H1 (cell line): Measurements from ENCODE around the gene BORCS6. TPM values are rescaled to one million over a fixed set of nuclear protein-coding genes. Genes with fewer than 3 reads are reported as not detected.

Experiments
- CTCF ChIA-PET: fragments of 300-600 bp; sonication (Branson Sonifier 250); formaldehyde crosslinking; loops from one replicate; lab custom pipeline; 2021; ENCODE audit not compliant: partially characterized antibody; lab: Charles Lee
- POLR2A ChIA-PET: fragments of 300-600 bp; sonication (Branson Sonifier 250); formaldehyde crosslinking; loops from one replicate; lab custom pipeline; 2021; ENCODE audit warnings: inconsistent platforms; ENCODE audit not compliant: partially characterized antibody; lab: Charles Lee
- DNase-seq, 2 experiments: peaks; one replicate each; pipeline versions ENCODE4 v3.0.0 to v3.0.0-alpha.2; 2010 to 2022; ENCODE audit warnings: low spot score in 2 of 2, low read depth in 1 of 2, mixed read lengths in 1 of 2
- FAIRE-seq: peaks from 2 replicates; lab custom pipeline; 2011; peaks lifted over from hg19 to GRCh38; lab: Jason Lieb, UNC
- H2AFZ ChIP-seq: 2 replicates; pipeline ENCODE4 v1.8.1; 2012; ENCODE audit warnings: low read length, inconsistent platforms
- H2AK5ac ChIP-seq: 2 replicates; pipeline ENCODE4 v1.6.1; 2013; ENCODE audit warnings: low read depth, low read length
- H2BK120ac ChIP-seq: replicated peaks from 2 replicates; pipeline ENCODE3; 2013; ENCODE audit warnings: low read depth, low read length, inconsistent platforms
- H2BK12ac ChIP-seq: 2 replicates; pipeline ENCODE4 v1.6.1; 2013; ENCODE audit warnings: low read depth, low read length
- H2BK15ac ChIP-seq: 2 replicates; pipeline ENCODE4 v1.6.1; 2013; ENCODE audit warnings: low read length
- H2BK20ac ChIP-seq: 2 replicates; pipeline ENCODE4 v1.6.1; 2013; ENCODE audit warnings: low read length
- H2BK5ac ChIP-seq: 2 replicates; pipeline ENCODE4 v1.6.1; 2013; ENCODE audit warnings: low read depth, low read length
- H3K14ac ChIP-seq: 2 replicates; pipeline ENCODE4 v1.6.1; 2013; ENCODE audit warnings: inconsistent platforms; ENCODE audit not compliant: insufficient read length
- H3K18ac ChIP-seq: 2 replicates; pipeline ENCODE4 v1.6.1; 2013; ENCODE audit warnings: low read length; ENCODE audit errors: extremely low read depth
- H3K23ac ChIP-seq: 2 replicates; pipeline ENCODE4 v1.6.1; 2013; ENCODE audit warnings: inconsistent platforms; ENCODE audit not compliant: insufficient read length
- H3K23me2 ChIP-seq: 2 replicates; pipeline ENCODE4 v1.6.1; 2013; ENCODE audit warnings: low read depth, low read length
- H3K27ac ChIP-seq: 2 replicates; pipeline ENCODE4 v1.6.1; 2011; ENCODE audit warnings: low read depth, low read length, inconsistent platforms
- H3K27me3 ChIP-seq, 4 experiments: replicated peaks in 1 of 4; 1 replicate in 1 of 4; 2 replicates in 3 of 4; pipeline versions ENCODE4 v1.6.1 to v1.8.1; 2011 to 2013; ENCODE audit warnings: low read length in 3 of 4, mild to moderate bottlenecking in 3 of 4, inconsistent platforms in 2 of 4, mixed read lengths in 2 of 4, moderate library complexity in 1 of 4; ENCODE audit not compliant: control insufficient read depth in 3 of 4, insufficient read depth in 3 of 4; ENCODE audit errors: extremely low read depth in 1 of 4
- H3K36me3 ChIP-seq, 4 experiments: 2 replicates each; pipeline versions ENCODE4 v1.6.1 to v1.8.1; 2011 to 2013; ENCODE audit warnings: mild to moderate bottlenecking in 4 of 4, low read length in 3 of 4, moderate library complexity in 2 of 4, control low read depth in 1 of 4, inconsistent platforms in 1 of 4; ENCODE audit not compliant: insufficient read depth in 4 of 4, control insufficient read depth in 2 of 4
- H3K4ac ChIP-seq: replicated peaks from 2 replicates; pipeline ENCODE3; 2013; ENCODE audit warnings: low read length, low read depth, mixed read lengths, inconsistent platforms; ENCODE audit not compliant: insufficient read length
- H3K4me1 ChIP-seq, 4 experiments: replicated peaks in 1 of 4; 1 replicate in 1 of 4; 2 replicates in 3 of 4; pipeline versions ENCODE4 v1.6.1 to v1.8.1; 2011 to 2013; ENCODE audit warnings: low read length in 3 of 4, inconsistent platforms in 2 of 4, mixed read lengths in 1 of 4; ENCODE audit not compliant: insufficient read depth in 4 of 4, control insufficient read depth in 3 of 4
- H3K4me2 ChIP-seq, 2 experiments: 2 replicates each; pipeline versions ENCODE4 v1.6.1 to v1.8.1; 2011 to 2013; ENCODE audit warnings: low read depth in 2 of 2, low read length in 2 of 2, control low read depth in 1 of 2, inconsistent platforms in 1 of 2, mild to moderate bottlenecking in 1 of 2; ENCODE audit not compliant: insufficient read depth in 1 of 2
- H3K4me3 ChIP-seq, 4 experiments: fragments of 200-600, 300-600 bp in 1 of 4; sonication (generic), shearing (Covaris generic), sonication (Bioruptor Twin) in 1 of 4; 2 replicates each; pipeline versions ENCODE4 v1.5.1 to v1.8.1; 2011 to 2016; ENCODE audit warnings: low read length in 4 of 4, low read depth in 3 of 4, control low read depth in 2 of 4, inconsistent platforms in 2 of 4, mild to moderate bottlenecking in 2 of 4, mixed read lengths in 1 of 4, moderate library complexity in 1 of 4; ENCODE audit not compliant: insufficient read depth in 2 of 4; ENCODE audit errors: extremely low read depth in 1 of 4
- H3K56ac ChIP-seq: replicated peaks from 2 replicates; pipeline ENCODE3; 2013; ENCODE audit warnings: low read depth, mild to moderate bottlenecking, mixed read lengths, low read length, inconsistent platforms; ENCODE audit not compliant: insufficient read length
- H3K79me1 ChIP-seq: 2 replicates; pipeline ENCODE4 v1.6.1; 2013; ENCODE audit warnings: low read depth, low read length, control low read depth
- H3K79me2 ChIP-seq, 2 experiments: 2 replicates each; pipeline versions ENCODE4 v1.6.1 to v1.8.1; 2012 to 2013; ENCODE audit warnings: low read length in 2 of 2, mild to moderate bottlenecking in 2 of 2, inconsistent platforms in 1 of 2; ENCODE audit not compliant: insufficient read depth in 2 of 2, control insufficient read depth in 1 of 2
- H3K9ac ChIP-seq, 4 experiments: replicated peaks in 1 of 4; 1 replicate in 1 of 4; 2 replicates in 3 of 4; pipeline versions ENCODE4 v1.6.1 to v1.8.1; 2011 to 2013; ENCODE audit warnings: low read depth in 3 of 4, low read length in 3 of 4, control low read depth in 2 of 4, mild to moderate bottlenecking in 2 of 4, moderate library complexity in 2 of 4, inconsistent platforms in 1 of 4; ENCODE audit errors: extremely low read depth in 1 of 4
- H3K9me3 ChIP-seq, 2 experiments: 2 replicates each; pipeline versions ENCODE4 v1.6.1 to v1.8.1; 2012 to 2013; ENCODE audit warnings: mild to moderate bottlenecking in 2 of 2, moderate library complexity in 2 of 2, control low read depth in 1 of 2, inconsistent platforms in 1 of 2, low read depth in 1 of 2, low read length in 1 of 2, mixed read lengths in 1 of 2; ENCODE audit not compliant: insufficient read depth in 2 of 2
- H4K20me1 ChIP-seq, 2 experiments: replicated peaks in 1 of 2; 2 replicates each; pipeline versions ENCODE3 to v1.8.1; 2011 to 2013; ENCODE audit warnings: inconsistent platforms in 2 of 2, low read length in 2 of 2, mild to moderate bottlenecking in 1 of 2; ENCODE audit not compliant: insufficient read depth in 2 of 2, control insufficient read depth in 1 of 2
- H4K5ac ChIP-seq: 2 replicates; pipeline ENCODE4 v1.6.1; 2013; ENCODE audit warnings: low read length, low read depth, mixed read lengths, inconsistent platforms; ENCODE audit not compliant: insufficient read length
- H4K8ac ChIP-seq: 2 replicates; pipeline ENCODE4 v1.8.0; 2013; ENCODE audit warnings: mild to moderate bottlenecking, moderate library complexity, low read length, inconsistent platforms; ENCODE audit not compliant: insufficient read depth; ENCODE audit errors: extremely low read depth
- H4K91ac ChIP-seq: replicated peaks from 2 replicates; pipeline ENCODE3; 2013; ENCODE audit warnings: low read length, mixed read lengths, inconsistent platforms; ENCODE audit not compliant: insufficient read length
- BCL11A ChIP-seq, 2 experiments: IDR thresholded peaks; one replicate each; pipeline ENCODE4 v1.6.1; 2011; ENCODE audit warnings: low read depth in 2 of 2, low read length in 2 of 2, mild to moderate bottlenecking in 2 of 2
- CBX5 ChIP-seq: fragments of 300-800, 300-1000 bp; sonication (generic); IDR thresholded peaks from 2 replicates; pipeline ENCODE4 v1.7.1; 2016; ENCODE audit warnings: antibody characterized with exemption, low read length, low read depth
- GTF2F1 ChIP-seq: IDR thresholded peaks from 2 replicates; pipeline ENCODE4 v1.6.1; 2012; ENCODE audit warnings: low read depth, low read length, improper control_type of control experiment, borderline replicate concordance
- KDM4A ChIP-seq: IDR thresholded peaks from one replicate; pipeline ENCODE4 v1.7.1; 2012; ENCODE audit warnings: low read depth, mild to moderate bottlenecking, moderate library complexity, low read length, inconsistent platforms; ENCODE audit not compliant: severe bottlenecking
- MAFK ChIP-seq: IDR thresholded peaks from 2 replicates; pipeline ENCODE4 v1.6.1; 2012; ENCODE audit warnings: low read depth, mild to moderate bottlenecking, improper control_type of control experiment, low read length
- POLR2AphosphoS5 ChIP-seq: IDR thresholded peaks from 2 replicates; pipeline ENCODE4 v1.6.1; 2011; ENCODE audit warnings: low read depth, low read length
- RBBP5 ChIP-seq: IDR thresholded peaks from 2 replicates; pipeline ENCODE4 v1.7.1; 2012; ENCODE audit warnings: low read depth, mild to moderate bottlenecking, inconsistent platforms, low read length, moderate library complexity, borderline replicate concordance
- RNF2 ChIP-seq: fragments of 200-900, 300-1000 bp; sonication (generic); IDR thresholded peaks from 2 replicates; pipeline ENCODE4 v1.7.1; 2016; ENCODE audit warnings: borderline replicate concordance, low read depth, mild to moderate bottlenecking, antibody characterized with exemption, low read length; ENCODE audit not compliant: poor library complexity, severe bottlenecking; ENCODE audit errors: missing control alignments
- TBP ChIP-seq: IDR thresholded peaks from 2 replicates; pipeline ENCODE4 v1.6.1; 2011; ENCODE audit warnings: low read depth, low read length, improper control_type of control experiment
- TCF12 ChIP-seq: IDR thresholded peaks from 2 replicates; pipeline ENCODE4 v1.6.1; 2011; ENCODE audit warnings: low read depth, mild to moderate bottlenecking, low read length
- USF2 ChIP-seq: IDR thresholded peaks from 2 replicates; pipeline ENCODE4 v1.6.1; 2011; ENCODE audit warnings: low read length, improper control_type of control experiment
- WGBS, 2 experiments: shearing (Covaris generic) in 1 of 2; methylation state at CpG; one replicate each; pipeline versions ENCODE4 v1.1.6 to v1.1.7; 2013 to 2015; ENCODE audit warnings: low lambda C conversion rate in 2 of 2, mixed read lengths in 2 of 2, inconsistent platforms in 1 of 2, low coverage in 1 of 2, missing lambda C conversion rate in 1 of 2; ENCODE audit not compliant: insufficient replicate concordance in 2 of 2, insufficient coverage in 1 of 2, insufficient read length in 1 of 2; ENCODE audit errors: extremely low coverage in 1 of 2, missing lambda C conversion rate in 1 of 2; 5-methylcytosine and 5-hydroxymethylcytosine counted together
- polyA plus RNA-seq, 7 experiments: library from polyadenylated mRNA; depleted of rRNA in 3 of 7; stranded (reverse) in 5 of 7; unstranded in 2 of 7; fragments of >200 nt in 5 of 7; fragments of 200-250 nt in 2 of 7; gene quantifications; 1 replicate in 5 of 7; 2 replicates in 1 of 7; 4 replicates in 1 of 7; pipeline versions ENCODE4 v1.2.1 to v1.2.3, GENCODE V29; 2011 to 2013; ENCODE audit warnings: missing spikeins in 2 of 7, mixed read lengths in 2 of 7
- total RNA-seq: library from RNA; stranded (reverse); fragmentation: NEBNext Ultra II Directional; extraction: Animal tissue kit (Norgen Biotek cat#: 25700); gene quantifications from 2 replicates; pipeline ENCODE4 v1.2.1, GENCODE V29; 2021

BORCS6 gene
- total and polyA plus RNA-seq, 2 of the 8 experiments (the other 6 are each of a cell fraction or from before 2014, with no cell fraction given), result 3.3 to 3.6 TPM

GRCh38 chr17:8189041-8189710 is 804 bp downstream of the BORCS6 start:
- no peak for FAIRE-seq
- TF ChIP-seq KDM4A (no peak), USF2 (no peak), TCF12 (no peak), GTF2F1 (no peak), POLR2AphosphoS5 (no peak), CBX5 (no peak), BCL11A (IDR thresholded peaks at IDR 0.05; ENCODE audit: low read depth in 2 of 2, low read length in 2 of 2) (no peak), RBBP5 (no peak), MAFK (no peak), RNF2 (no peak), TBP (no peak)

More at GRCh38 chr17:8189041-8189710, 804 bp downstream of the BORCS6 start:
- Histone ChIP-seq H3K14ac (no peak overlapping the region), H4K91ac (no peak overlapping the region), H3K23ac (no peak overlapping the region), H2AFZ (no peak overlapping the region), H3K4me1 (peaks cover 4 to 21% (median 10%) of the 10 kb centered on the region in 4 experiments; a peak in 6 of 7 replicates), H2BK20ac (no peak overlapping the region), H3K9me3 (no peaks in the 10 kb centered on the region), H3K79me1 (no peaks in the 10 kb centered on the region), H3K18ac (no peak overlapping the region), H3K27me3 (peaks cover 2 to 17% (median 11%) of the 10 kb centered on the region in 4 experiments), H3K9ac (peak overlapping the region in 3 of 4 experiments; percentile 13 to 66 (median 25); a peak in 4 of 7 replicates), H3K23me2 (peaks cover 17% of the 10 kb centered on the region), H2AK5ac (no peak overlapping the region), H3K36me3 (no peaks in the 10 kb centered on the region), H2BK15ac (no peak overlapping the region; the same call in 1 of the 2 replicates), H3K4me3 (peak overlapping the region; percentile 59 to 89 (median 78)), H4K8ac (no peak overlapping the region; the same call in none of the 2 replicates), H2BK120ac (no peak overlapping the region), H2BK12ac (no peak overlapping the region), H4K5ac (no peak overlapping the region), H3K27ac (no peak overlapping the region), H3K56ac (no peak overlapping the region), H4K20me1 (peaks cover 2 to 6% of the 10 kb centered on the region in 2 experiments), H3K79me2 (no peaks in the 10 kb centered on the region), H3K4ac (no peak overlapping the region), H2BK5ac (peak overlapping the region; percentile 37; the same call in 1 of the 2 replicates), H3K4me2 (peak overlapping the region; percentile 86 to 96)
- DNase-seq, result peak in 1 of 2 experiments; percentile 54
- ChIA-PET POLR2A (interaction anchor here (1.2 to 19.9 kb wide), 8 partner anchors 13 to 61 kb away, joined by 3 to 373 read pairs (median 12); partner anchors contain the start of genes AURKB and TMEM107), CTCF (interaction anchor here (0.9 to 3.7 kb wide), 11 partner anchors 10 to 110 kb away, joined by 3 to 26 read pairs (median 5); partner anchors contain the start of gene PFAS)
- WGBS, 2 experiments, result 9% methylated on average over 53 of the region's 67 CpGs; no CpG with 5 or more reads in 1 of the 2 experiments
